ENCODE measurements around the gene GJB2. TPM values are rescaled to one million over a fixed set of nuclear protein-coding genes. Genes with fewer than 3 reads are reported as not detected.

Gene GJB2
- total RNA-seq = under 1 TPM in 3 of 4 donors, not detected in 1; 0.35 to 0.72 (median 0.36) TPM

- peaks cover 54 to 65% (median 59%) of the 10 kb centered on the region in 3 donors for H3K27me3 ChIP-seq
- no peak for ATAC-seq
- peak within 1 kb of the TSS; percentile 41 to 65 (median 56) for H3K4me3 ChIP-seq
- no peak for DNase-seq
- H3K27ac ChIP-seq = no peak within 1 kb of the TSS
- no peak for TF ChIP-seq CTCF (IDR thresholded peaks at IDR 0.05 in 4 of 5, conservative IDR thresholded peaks at IDR 0.05 in 1 of 5)
- no peak for TF ChIP-seq POLR2A (IDR thresholded peaks at IDR 0.05)
- no peaks in the 10 kb centered on the region for H3K9me3 ChIP-seq
- peaks cover 17 to 19% of the 10 kb centered on the region in 2 donors for H3K4me1 ChIP-seq
- intact Hi-C loops (cut with DNase I; ENCODE audit: low total_unique reads) = no loop called here
- in situ Hi-C loops (cut with MboI; ENCODE audit: low sequenced_read_pairs in 4 of 4) = loop anchor here (10.0 to 25.0 kb wide), 5 partner anchors 95 to 745 kb away; partner anchors contain the start of gene XPO4 (in 1 of the 4)
- no peaks in the 10 kb centered on the region for H3K36me3 ChIP-seq
Observed at GRCh38 chr13:20192836-20193161, at the start of gene GJB2. TSS of gene GJB2 (minus strand) at chr13:20192938. CDS start at chr13:20189581, 3,357 bp downstream.

GRCh38 chr13:20241593-20241992 is 48.9 kb upstream of the GJB2 start:
- no peaks in the 10 kb centered on the region for H3K36me3 ChIP-seq
- no peaks in the 10 kb centered on the region for H3K27me3 ChIP-seq
- no peaks in the 10 kb centered on the region for H3K4me1 ChIP-seq
- no peak for DNase-seq
- no peak for TF ChIP-seq CTCF (IDR thresholded peaks at IDR 0.05 in 4 of 5, conservative IDR thresholded peaks at IDR 0.05 in 1 of 5)
- no peak for TF ChIP-seq POLR2A (IDR thresholded peaks at IDR 0.05)
- no peak for ATAC-seq
- no peaks in the 10 kb centered on the region for H3K9me3 ChIP-seq
- in situ Hi-C loops (cut with MboI; ENCODE audit: low sequenced_read_pairs in 4 of 4) (no loop called here), intact Hi-C loops (cut with DNase I; ENCODE audit: low total_unique reads) (no loop called here)
- H3K4me3 ChIP-seq = no peak overlapping the region
- no peak overlapping the region for H3K27ac ChIP-seq

- Histone ChIP-seq H3K4me3 (no peak overlapping the region), H3K4me1 (no peaks in the 10 kb centered on the region), H3K9me3 (no peaks in the 10 kb centered on the region), H3K27ac (no peak overlapping the region), H3K27me3 (peaks cover 0 to 3% (median 0%) of the 10 kb centered on the region in 3 donors), H3K36me3 (no peaks in the 10 kb centered on the region)
- intact Hi-C loops (cut with DNase I; ENCODE audit: low total_unique reads) = no loop called here
- ATAC-seq (no peak), DNase-seq (no peak)
- in situ Hi-C loops (cut with MboI; ENCODE audit: low sequenced_read_pairs in 4 of 4) = no loop called here
- TF ChIP-seq POLR2A (IDR thresholded peaks at IDR 0.05) (no peak), CTCF (IDR thresholded peaks at IDR 0.05 in 4 of 5, conservative IDR thresholded peaks at IDR 0.05 in 1 of 5) (no peak)
Observed at GRCh38 chr13:20239748-20240147, 47.0 kb upstream of the GJB2 start.

- H3K27ac ChIP-seq = no peak overlapping the region
- no peak for TF ChIP-seq CTCF (IDR thresholded peaks at IDR 0.05 in 4 of 5, conservative IDR thresholded peaks at IDR 0.05 in 1 of 5)
- no peak for TF ChIP-seq POLR2A (IDR thresholded peaks at IDR 0.05)
- H3K27me3 ChIP-seq = peaks cover 33 to 35% (median 34%) of the 10 kb centered on the region in 3 donors
- peak overlapping the region in 1 of 4 donors; percentile 48 for H3K4me3 ChIP-seq
- ATAC-seq (no peak), DNase-seq (no peak)
- in situ Hi-C loops (cut with MboI; ENCODE audit: low sequenced_read_pairs in 4 of 4) = no loop called here
- no peaks in the 10 kb centered on the region for H3K36me3 ChIP-seq
- intact Hi-C loops (cut with DNase I; ENCODE audit: low total_unique reads) = no loop called here
- no peaks in the 10 kb centered on the region for H3K4me1 ChIP-seq
- no peaks in the 10 kb centered on the region for H3K9me3 ChIP-seq
Observed at GRCh38 chr13:20232556-20233277, 40.0 kb upstream of the GJB2 start.
